IMR-90 (cell line): ENCODE measurements around the gene AIMP1. TPM values are rescaled to one million over a fixed set of nuclear protein-coding genes. Genes with fewer than 3 reads are reported as not detected.

Source experiments
- ATAC-seq: fragments of 200-7000 bp; cut with Tn5 transposase; 2 replicates; pipeline ENCODE4 v1.9.1; 2020; ENCODE audit warnings: low read depth, mild to moderate bottlenecking, moderate library complexity
- BruUV-seq: library from RNA; stranded (reverse); fragments of 400-500 nt; replicated peaks from 2 replicates; lab custom pipeline; 2021; lab: Mats Ljungman, UMichigan
- CTCF ChIA-PET: fragments of 300-600 bp; formaldehyde crosslinking; extraction: SDS; loops from one replicate; lab custom pipeline; 2021; ENCODE audit warnings: antibody characterized with exemption; lab: Yijun Ruan, JAX
- POLR2A ChIA-PET: fragments of 300-600 bp; sonication (Branson Sonifier 250); formaldehyde crosslinking; loops from one replicate; lab custom pipeline; 2022; ENCODE audit warnings: antibody characterized with exemption; ENCODE audit not compliant: unreplicated experiment; lab: Charles Lee
- DNase-seq: peaks from one replicate; pipeline ENCODE4 v3.0.0; 2013
- H2AFZ ChIP-seq: replicated peaks from 2 replicates; pipeline ENCODE3; 2013; ENCODE audit warnings: low read length, mild to moderate bottlenecking; ENCODE audit not compliant: poor library complexity
- H2AK5ac ChIP-seq: 2 replicates; pipeline ENCODE4 v1.6.1; 2013; ENCODE audit warnings: low read depth, low read length, inconsistent platforms
- H2AK9ac ChIP-seq: replicated peaks from 2 replicates; pipeline ENCODE3; 2013; ENCODE audit warnings: mild to moderate bottlenecking, low read depth, low read length, moderate library complexity; ENCODE audit not compliant: poor library complexity
- H2BK120ac ChIP-seq: 2 replicates; pipeline ENCODE4 v1.6.1; 2013; ENCODE audit warnings: low read depth, low read length, inconsistent platforms
- H2BK15ac ChIP-seq: 3 replicates; pipeline ENCODE4 v1.6.1; 2013; ENCODE audit warnings: low read depth, low read length, inconsistent platforms
- H2BK20ac ChIP-seq: 2 replicates; pipeline ENCODE4 v1.6.1; 2013; ENCODE audit warnings: low read depth, mild to moderate bottlenecking, inconsistent platforms, low read length, moderate library complexity
- H2BK5ac ChIP-seq: 2 replicates; pipeline ENCODE4 v1.6.1; 2013; ENCODE audit warnings: mild to moderate bottlenecking, low read depth, low read length, inconsistent platforms; ENCODE audit not compliant: poor library complexity, severe bottlenecking
- H3K14ac ChIP-seq: replicated peaks from 2 replicates; pipeline ENCODE4 v1.6.1; 2013; ENCODE audit warnings: low read depth, low read length, inconsistent platforms
- H3K18ac ChIP-seq: 2 replicates; pipeline ENCODE4 v1.6.1; 2013; ENCODE audit warnings: low read depth, low read length, control low read depth
- H3K23ac ChIP-seq: 2 replicates; pipeline ENCODE4 v1.6.1; 2013; ENCODE audit warnings: low read depth, low read length, inconsistent platforms
- H3K27ac ChIP-seq: 2 replicates; pipeline ENCODE4 v1.5.1; 2013; ENCODE audit warnings: mild to moderate bottlenecking, control low read depth, low read length; ENCODE audit not compliant: insufficient read depth
- H3K27me3 ChIP-seq: 2 replicates; pipeline ENCODE4 v1.6.1; 2013; ENCODE audit warnings: low read length; ENCODE audit not compliant: control insufficient read depth, insufficient read depth
- H3K36me3 ChIP-seq: 2 replicates; pipeline ENCODE4 v1.6.1; 2013; ENCODE audit warnings: low read length, mixed read lengths; ENCODE audit not compliant: control insufficient read depth, insufficient read depth
- H3K4ac ChIP-seq: 2 replicates; pipeline ENCODE4 v1.6.1; 2013; ENCODE audit warnings: low read depth, low read length, inconsistent platforms
- H3K4me1 ChIP-seq: 2 replicates; pipeline ENCODE4 v1.6.1; 2013; ENCODE audit warnings: low read length, mixed read lengths; ENCODE audit not compliant: control insufficient read depth, insufficient read depth
- H3K4me2 ChIP-seq: 2 replicates; pipeline ENCODE4 v1.6.1; 2013; ENCODE audit warnings: low read depth, mild to moderate bottlenecking, control low read depth, low read length, moderate library complexity
- H3K4me3 ChIP-seq: 2 replicates; pipeline ENCODE4 v1.5.1; 2013; ENCODE audit warnings: low read depth, mild to moderate bottlenecking, control low read depth, low read length, moderate library complexity; ENCODE audit not compliant: insufficient read depth
- H3K56ac ChIP-seq: 2 replicates; pipeline ENCODE4 v1.6.1; 2013; ENCODE audit warnings: low read length, inconsistent platforms; ENCODE audit not compliant: insufficient read depth; ENCODE audit errors: extremely low read depth
- H3K79me1 ChIP-seq, 2 experiments: 2 replicates each; pipeline ENCODE4 v1.6.1; 2013; ENCODE audit warnings: low read length in 2 of 2, inconsistent platforms in 1 of 2, low read depth in 1 of 2
- H3K9ac ChIP-seq: 2 replicates; pipeline ENCODE4 v1.6.1; 2013; ENCODE audit warnings: low read depth, low read length, control low read depth
- H3K9me1 ChIP-seq: 2 replicates; pipeline ENCODE4 v1.6.1; 2013; ENCODE audit warnings: low read length, inconsistent platforms; ENCODE audit not compliant: insufficient read depth
- H3K9me3 ChIP-seq: 2 replicates; pipeline ENCODE4 v1.6.1; 2013; ENCODE audit warnings: low read length; ENCODE audit not compliant: control insufficient read depth, insufficient read depth
- H4K20me1 ChIP-seq: 2 replicates; pipeline ENCODE4 v1.6.1; 2013; ENCODE audit warnings: low read length, inconsistent platforms; ENCODE audit not compliant: insufficient read depth
- H4K5ac ChIP-seq: 2 replicates; pipeline ENCODE4 v1.6.1; 2013; ENCODE audit warnings: mild to moderate bottlenecking, low read depth, low read length, control low read depth
- H4K8ac ChIP-seq, 2 experiments: 2 replicates each; pipeline ENCODE4 v1.6.1; 2013; ENCODE audit warnings: low read depth in 2 of 2, low read length in 2 of 2, control low read depth in 1 of 2, inconsistent platforms in 1 of 2
- H4K91ac ChIP-seq: 2 replicates; pipeline ENCODE4 v1.6.1; 2013; ENCODE audit warnings: low read depth, low read length, inconsistent platforms; ENCODE audit not compliant: insufficient read depth
- BHLHE40 ChIP-seq: fragments of 150-350 bp; IDR thresholded peaks from 2 replicates; pipeline ENCODE4 v1.6.1; 2016; ENCODE audit warnings: mild to moderate bottlenecking, low read depth, low read length
- CEBPB ChIP-seq: IDR thresholded peaks from 2 replicates; pipeline ENCODE4 v1.6.1; 2012; ENCODE audit warnings: low read depth, low read length, improper control_type of control experiment
- CHD1 ChIP-seq: IDR thresholded peaks from 2 replicates; pipeline ENCODE4 v1.6.1; 2012; ENCODE audit warnings: low read depth, low read length, improper control_type of control experiment
- FOS ChIP-seq: fragments of 150-350 bp; IDR thresholded peaks from 2 replicates; pipeline ENCODE4 v1.6.1; 2016; ENCODE audit warnings: low read depth, low read length
- MAFK ChIP-seq: IDR thresholded peaks from 2 replicates; pipeline ENCODE4 v1.6.1; 2012; ENCODE audit warnings: low read depth, low read length, improper control_type of control experiment
- MAZ ChIP-seq: IDR thresholded peaks from 2 replicates; pipeline ENCODE4 v1.6.1; 2012; ENCODE audit warnings: low read depth, mild to moderate bottlenecking, low read length, improper control_type of control experiment, moderate library complexity, borderline replicate concordance
- MXI1 ChIP-seq: IDR thresholded peaks from 2 replicates; pipeline ENCODE4 v1.6.1; 2012; ENCODE audit warnings: low read depth, mild to moderate bottlenecking, low read length, moderate library complexity, borderline replicate concordance
- NFE2L2 ChIP-seq: fragments of 150-350 bp; IDR thresholded peaks from 2 replicates; pipeline ENCODE4 v1.6.1; 2016; ENCODE audit warnings: low read depth, mild to moderate bottlenecking, low read length
- POLR2A ChIP-seq: IDR thresholded peaks from 2 replicates; pipeline ENCODE4 v1.6.1; 2012; ENCODE audit warnings: mild to moderate bottlenecking, low read depth, low read length
- RAD21 ChIP-seq: IDR thresholded peaks from 2 replicates; pipeline ENCODE4 v1.6.1; 2012; ENCODE audit warnings: low read length, improper control_type of control experiment
- RCOR1 ChIP-seq: IDR thresholded peaks from 2 replicates; pipeline ENCODE4 v1.6.1; 2012; ENCODE audit warnings: mild to moderate bottlenecking, low read length, improper control_type of control experiment; ENCODE audit not compliant: insufficient replicate concordance
- RFX5 ChIP-seq: IDR thresholded peaks from 2 replicates; pipeline ENCODE4 v1.8.0; 2012; ENCODE audit warnings: low read depth, mild to moderate bottlenecking, low read length, moderate library complexity
- SMC3 ChIP-seq: fragments of 150-350 bp; IDR thresholded peaks from 2 replicates; pipeline ENCODE4 v1.6.1; 2016; ENCODE audit warnings: low read depth, mild to moderate bottlenecking, antibody characterized with exemption, low read length, moderate library complexity
- WGBS, 2 experiments: methylation state at CpG; one replicate each; pipeline versions ENCODE4 v1.1.5 to v1.1.7; 2013; ENCODE audit warnings: missing lambda C conversion rate in 2 of 2; ENCODE audit not compliant: insufficient read length in 1 of 2; ENCODE audit errors: extremely low coverage in 2 of 2; 5-methylcytosine and 5-hydroxymethylcytosine counted together
- dilution Hi-C: fragments of 300-500 bp; cut with HindIII; formaldehyde crosslinking; loops from one replicate; pipeline ENCODE4 v1.14.3; 2018; ENCODE audit warnings: low sequenced_read_pairs; ENCODE audit not compliant: unreplicated experiment
- in situ Hi-C: fragments of 300-500 bp; cut with MboI; formaldehyde crosslinking; loops from 3 replicates; pipeline ENCODE4 v1.14.3; 2019; ENCODE audit warnings: low sequenced_read_pairs, inconsistent platforms, mixed read lengths
- intact Hi-C: fragments of 100-400 bp; cut with micrococcal nuclease; formaldehyde crosslinking; loops from 2 replicates; pipeline ENCODE4 v1.10.0; 2022
- polyA plus RNA-seq, 3 experiments: library from polyadenylated mRNA; depleted of rRNA; stranded (reverse); fragments of >200 nt; gene quantifications; 2 replicates each; pipeline ENCODE4 v1.2.3, GENCODE V29; 2012; ENCODE audit warnings: low replicate concordance in 1 of 3
- total RNA-seq: library from RNA; depleted of rRNA; stranded (reverse); fragments of >200 nt; gene quantifications from 2 replicates; pipeline ENCODE4 v1.2.3, GENCODE V29; 2012
- TF ChIP-seq, protein P1 (sequence below): fragments of 150-350 bp; IDR thresholded peaks from 2 replicates; pipeline ENCODE4 v1.6.1; 2016; ENCODE audit warnings: low read depth, mild to moderate bottlenecking, low read length, moderate library complexity, borderline replicate concordance
- TF ChIP-seq, protein P2 (sequence below): conservative IDR thresholded peaks from 2 replicates; pipeline ENCODE4 v1.5.1; 2012; ENCODE audit warnings: mild to moderate bottlenecking, low read depth, low read length, improper control_type of control experiment
- TF ChIP-seq, protein P3 (sequence below): fragments of 150-350 bp; IDR thresholded peaks from 2 replicates; pipeline ENCODE4 v1.6.1; 2017; ENCODE audit warnings: mild to moderate bottlenecking, antibody characterized with exemption, low read length, low read depth

AIMP1 gene
- total and polyA plus RNA-seq, 2 of the 4 experiments (the other 2 are of a cell fraction): 11.8 to 21.4 TPM

DNA sequence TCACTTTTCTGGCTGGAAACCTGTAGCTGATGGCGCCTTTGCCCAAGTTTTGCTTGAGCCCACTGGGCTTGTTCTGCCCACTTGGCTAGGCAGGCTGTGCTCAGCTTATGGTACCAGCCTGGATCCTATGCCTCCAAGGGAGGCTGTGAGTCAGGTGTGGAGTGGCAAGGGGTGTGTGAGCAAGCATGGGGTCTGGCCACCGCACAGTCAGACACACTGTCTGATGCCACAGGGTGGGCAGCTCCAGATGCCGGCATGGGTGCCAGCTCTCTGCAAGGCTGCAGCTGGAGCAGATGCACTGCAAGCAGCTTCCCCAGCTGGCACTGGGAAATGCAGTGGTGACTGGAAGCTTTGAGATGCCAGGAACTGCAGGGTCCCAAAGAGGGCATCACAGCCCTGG, 68.5 kb downstream of the AIMP1 start:
- Histone ChIP-seq H3K4me1 (no peaks in the 10 kb centered on the region), H2AK9ac (no peak overlapping the region), H3K4me2 (no peak overlapping the region), H3K18ac (no peak overlapping the region), H4K8ac (no peak overlapping the region), H3K23ac (no peak overlapping the region), H2AK5ac (no peak overlapping the region), H3K14ac (no peak overlapping the region), H3K9me3 (no peaks in the 10 kb centered on the region), H4K20me1 (no peaks in the 10 kb centered on the region), H3K4me3 (no peak overlapping the region), H2BK15ac (no peak overlapping the region), H3K27ac (no peak overlapping the region), H3K27me3 (no peaks in the 10 kb centered on the region), H2BK120ac (no peak overlapping the region), H3K36me3 (no peaks in the 10 kb centered on the region), H3K9me1 (no peaks in the 10 kb centered on the region), H2BK5ac (no peak overlapping the region), H2BK20ac (no peak overlapping the region), H2AFZ (no peak overlapping the region), H3K79me1 (no peaks in the 10 kb centered on the region), H3K56ac (no peak overlapping the region), H3K9ac (no peak overlapping the region), H4K5ac (no peak overlapping the region), H3K4ac (no peak overlapping the region), H4K91ac (no peak overlapping the region)
- ChIA-PET CTCF (no interaction called here), POLR2A (no interaction called here)
- dilution Hi-C loops (no loop called here), in situ Hi-C loops (no loop called here), intact Hi-C loops (no loop called here)
- ATAC-seq (no peak), DNase-seq (no peak)
- TF ChIP-seq MAFK (no peak), RAD21 (no peak), RFX5 (no peak), MAZ (no peak), CHD1 (no peak), MXI1 (no peak), POLR2A (no peak), NFE2L2 (no peak), FOS (no peak), RCOR1 (no peak), SMC3 (no peak), BHLHE40 (no peak), CEBPB (no peak)
- TF ChIP-seq, protein P1, sequence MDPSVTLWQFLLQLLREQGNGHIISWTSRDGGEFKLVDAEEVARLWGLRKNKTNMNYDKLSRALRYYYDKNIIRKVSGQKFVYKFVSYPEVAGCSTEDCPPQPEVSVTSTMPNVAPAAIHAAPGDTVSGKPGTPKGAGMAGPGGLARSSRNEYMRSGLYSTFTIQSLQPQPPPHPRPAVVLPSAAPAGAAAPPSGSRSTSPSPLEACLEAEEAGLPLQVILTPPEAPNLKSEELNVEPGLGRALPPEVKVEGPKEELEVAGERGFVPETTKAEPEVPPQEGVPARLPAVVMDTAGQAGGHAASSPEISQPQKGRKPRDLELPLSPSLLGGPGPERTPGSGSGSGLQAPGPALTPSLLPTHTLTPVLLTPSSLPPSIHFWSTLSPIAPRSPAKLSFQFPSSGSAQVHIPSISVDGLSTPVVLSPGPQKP: no peak
- TF ChIP-seq, protein P2, sequence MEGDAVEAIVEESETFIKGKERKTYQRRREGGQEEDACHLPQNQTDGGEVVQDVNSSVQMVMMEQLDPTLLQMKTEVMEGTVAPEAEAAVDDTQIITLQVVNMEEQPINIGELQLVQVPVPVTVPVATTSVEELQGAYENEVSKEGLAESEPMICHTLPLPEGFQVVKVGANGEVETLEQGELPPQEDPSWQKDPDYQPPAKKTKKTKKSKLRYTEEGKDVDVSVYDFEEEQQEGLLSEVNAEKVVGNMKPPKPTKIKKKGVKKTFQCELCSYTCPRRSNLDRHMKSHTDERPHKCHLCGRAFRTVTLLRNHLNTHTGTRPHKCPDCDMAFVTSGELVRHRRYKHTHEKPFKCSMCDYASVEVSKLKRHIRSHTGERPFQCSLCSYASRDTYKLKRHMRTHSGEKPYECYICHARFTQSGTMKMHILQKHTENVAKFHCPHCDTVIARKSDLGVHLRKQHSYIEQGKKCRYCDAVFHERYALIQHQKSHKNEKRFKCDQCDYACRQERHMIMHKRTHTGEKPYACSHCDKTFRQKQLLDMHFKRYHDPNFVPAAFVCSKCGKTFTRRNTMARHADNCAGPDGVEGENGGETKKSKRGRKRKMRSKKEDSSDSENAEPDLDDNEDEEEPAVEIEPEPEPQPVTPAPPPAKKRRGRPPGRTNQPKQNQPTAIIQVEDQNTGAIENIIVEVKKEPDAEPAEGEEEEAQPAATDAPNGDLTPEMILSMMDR: no peak
- TF ChIP-seq, protein P3, sequence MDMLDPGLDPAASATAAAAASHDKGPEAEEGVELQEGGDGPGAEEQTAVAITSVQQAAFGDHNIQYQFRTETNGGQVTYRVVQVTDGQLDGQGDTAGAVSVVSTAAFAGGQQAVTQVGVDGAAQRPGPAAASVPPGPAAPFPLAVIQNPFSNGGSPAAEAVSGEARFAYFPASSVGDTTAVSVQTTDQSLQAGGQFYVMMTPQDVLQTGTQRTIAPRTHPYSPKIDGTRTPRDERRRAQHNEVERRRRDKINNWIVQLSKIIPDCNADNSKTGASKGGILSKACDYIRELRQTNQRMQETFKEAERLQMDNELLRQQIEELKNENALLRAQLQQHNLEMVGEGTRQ: no peak
- WGBS, 2 experiments: no CpG with 5 or more reads among the region's 3 CpGs
- no TSS peak for BruUV-seq
